Measurements from ENCODE around the gene SPAG7.

SPAG7 gene

DNA sequence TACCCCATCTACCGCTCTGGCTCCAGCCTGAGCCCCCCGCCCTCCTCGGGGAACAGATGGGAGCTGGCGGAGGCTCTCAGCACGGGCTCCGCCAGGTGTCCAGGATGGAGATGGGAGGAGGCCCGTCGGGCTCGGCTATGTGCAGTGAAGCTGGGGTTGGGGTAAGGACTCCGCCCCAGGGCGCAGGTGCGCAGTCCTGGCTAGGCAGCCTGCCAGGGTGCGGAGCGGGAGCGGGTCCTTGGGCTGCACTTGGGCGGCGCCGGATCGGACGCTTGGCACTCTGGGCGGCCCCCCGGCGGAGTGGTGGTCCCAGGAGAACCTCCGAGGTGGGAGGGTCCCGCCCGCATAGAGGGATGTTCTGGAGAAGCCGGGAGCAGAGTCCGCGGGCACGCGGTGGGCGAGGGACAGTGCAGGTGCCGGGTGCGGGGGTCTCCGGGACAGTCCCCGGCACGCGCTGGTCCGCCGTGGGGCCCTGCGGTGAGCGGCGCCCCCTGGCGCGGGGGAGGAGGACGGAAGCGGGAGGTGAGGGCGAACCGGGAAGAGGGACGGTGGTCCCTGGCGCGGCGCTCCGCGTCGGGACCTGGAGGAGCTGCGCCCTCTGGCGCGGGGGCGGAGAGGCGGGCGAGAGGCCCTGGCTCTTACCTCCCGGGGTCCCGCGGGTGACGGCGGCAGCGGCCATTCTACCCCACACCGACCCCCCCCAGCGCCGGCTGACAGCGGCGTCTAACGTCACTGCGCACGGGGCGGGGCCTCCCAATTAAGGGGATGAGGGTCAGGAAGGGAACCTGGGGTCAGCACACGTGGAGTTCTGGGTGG lies 19.5 kb upstream of the SPAG7 start, which contains the start of gene CAMTA2:
CAMTA2 (minus strand) TSS at position 725 of the 816 bp plus-strand sequence. CDS start 1,453 bp downstream, outside the sequence.
- TF ChIP-seq ZFX (IDR thresholded peaks at IDR 0.05) (peak; percentile 54; the same call in 1 of the 2 replicates), CTCF (conservative IDR thresholded peaks at IDR 0.05) (peak; percentile 90)
- H3K27ac ChIP-seq: peak within 1 kb of the TSS; percentile 97

- H3K27ac ChIP-seq: peak overlapping the region; percentile 97
- no peak for TF ChIP-seq ZFX (IDR thresholded peaks at IDR 0.05)
- no peak for TF ChIP-seq CTCF (conservative IDR thresholded peaks at IDR 0.05)
Observed at GRCh38 chr17:4986403-4986802, 18.8 kb upstream of the SPAG7 start.

DNA sequence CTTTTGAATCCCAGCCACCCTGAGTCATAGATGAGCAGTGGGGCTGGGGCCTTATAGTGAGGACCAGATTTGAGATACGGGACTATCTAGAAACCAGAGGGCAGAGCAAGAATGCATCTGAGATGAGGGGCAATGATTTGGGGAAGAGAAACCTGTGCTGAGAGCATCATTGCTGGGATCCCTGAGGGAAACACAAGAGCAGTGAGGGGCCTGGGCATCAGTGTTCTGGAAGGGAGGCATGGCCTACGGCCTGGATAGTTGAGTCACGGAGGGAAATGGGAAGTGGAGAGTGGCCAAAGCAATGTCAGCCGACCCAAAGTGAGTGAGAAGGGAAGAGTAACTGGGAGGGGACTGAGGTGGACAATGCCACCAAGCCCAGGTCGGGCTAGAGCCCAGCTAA lies 14.7 kb upstream of the SPAG7 start:
- no peak for TF ChIP-seq CTCF (conservative IDR thresholded peaks at IDR 0.05)
- TF ChIP-seq ZFX (IDR thresholded peaks at IDR 0.05): no peak

GRCh38 chr17:4980644-4981216 lies 13.1 kb upstream of the SPAG7 start:
- TF ChIP-seq ZFX (IDR thresholded peaks at IDR 0.05) (no peak), CTCF (conservative IDR thresholded peaks at IDR 0.05) (peak; percentile 83)
- H3K27ac ChIP-seq: no peak overlapping the region

More for the DNA sequence above, 14.7 kb upstream of the SPAG7 start:
- H3K27ac ChIP-seq: no peak overlapping the region

DNA sequence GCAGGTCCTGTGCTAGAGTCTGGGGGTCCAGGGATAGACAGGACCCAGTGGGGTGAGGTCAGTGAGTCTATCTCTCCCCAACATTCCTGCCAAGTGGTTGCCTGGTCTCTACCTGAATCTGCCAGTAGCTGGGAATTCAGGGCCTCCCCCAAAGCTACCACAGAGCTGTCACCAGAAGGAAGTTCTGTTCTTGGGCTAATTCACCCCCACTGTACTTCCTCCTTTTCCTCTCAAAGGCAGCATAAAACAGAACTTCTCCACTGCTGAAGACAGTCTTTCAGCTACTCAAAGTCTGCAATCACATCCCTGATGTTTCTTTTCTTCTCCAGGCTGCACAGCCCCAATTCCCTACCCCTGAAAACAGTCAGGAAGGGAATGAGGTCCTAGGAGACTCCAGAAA lies 11.1 kb upstream of the SPAG7 start:
- no peak overlapping the region for H3K27ac ChIP-seq
- TF ChIP-seq ZFX (IDR thresholded peaks at IDR 0.05) (no peak), CTCF (conservative IDR thresholded peaks at IDR 0.05) (no peak)

- no peak overlapping the region for H3K27ac ChIP-seq
- TF ChIP-seq ZFX (IDR thresholded peaks at IDR 0.05): no peak
- no peak for TF ChIP-seq CTCF (conservative IDR thresholded peaks at IDR 0.05)
Observed at GRCh38 chr17:4974115-4974670, 6.6 kb upstream of the SPAG7 start.
